C4-2B (cell line): Measurements from ENCODE around the gene LGALS7.

ENCODE experiments used
- CTCF ChIP-seq: fragments of 450-650 bp; conservative IDR thresholded peaks from 2 replicates; pipeline ENCODE4 v1.5.1; 2017; ENCODE audit warnings: mild to moderate bottlenecking
- ZFX ChIP-seq: fragments of 450-650 bp; IDR thresholded peaks from 2 replicates; pipeline ENCODE4 v1.6.1; 2017

- TF ChIP-seq CTCF, result no peak
- TF ChIP-seq ZFX, result no peak
Observed at GRCh38 chr19:38744298-38744681, 29.0 kb downstream of the LGALS7 start, which contains the start of gene CAPN12.
